ENCODE results near the gene DOCK1.
A peak's percentile ranks its signal among the peaks of the same experiment; 100 is the strongest.

Gene DOCK1

DNA sequence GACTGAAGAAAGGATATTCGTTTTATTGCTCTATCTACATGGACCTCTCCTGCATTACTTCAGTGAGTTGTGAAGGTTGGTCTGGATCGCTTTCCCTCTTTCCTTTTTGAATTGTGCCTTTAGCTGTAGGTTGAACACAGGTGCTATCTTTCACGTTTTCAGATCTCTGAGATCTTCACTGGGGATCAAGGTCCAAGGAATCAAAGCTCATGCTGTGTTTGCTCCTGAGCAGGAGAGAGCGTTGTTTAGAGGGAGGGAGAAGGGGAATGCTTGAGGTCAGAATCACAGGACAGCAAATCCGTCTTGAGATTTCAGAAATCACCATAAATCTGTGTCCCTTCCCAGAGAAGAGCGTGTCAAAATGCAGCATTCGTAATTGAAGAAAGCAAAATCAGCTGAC, 186.1 kb downstream of the DOCK1 start:
- no peak for DNase-seq

DNA sequence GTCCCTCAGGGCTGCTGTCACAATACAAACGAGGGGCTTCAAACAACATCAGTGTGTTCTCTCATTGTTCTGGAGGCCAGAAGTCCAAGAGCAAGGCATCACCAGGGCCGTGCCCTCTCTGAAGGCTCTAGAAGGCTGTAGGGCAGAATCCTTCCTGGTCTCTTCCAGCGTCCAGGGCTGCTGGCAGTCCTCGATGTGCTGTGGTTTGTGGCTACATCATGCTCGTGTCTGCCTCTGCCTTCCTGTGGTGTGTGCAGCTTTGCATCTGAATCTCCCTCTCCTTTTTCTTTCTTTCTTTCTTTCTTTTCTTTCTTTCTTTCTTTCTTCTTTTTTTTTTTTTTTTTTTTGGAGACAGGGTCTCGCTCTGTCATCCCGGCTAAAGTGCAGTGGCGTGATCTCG, 187.7 kb downstream of the DOCK1 start:
- DNase-seq: no peak

- DNase-seq: no peak
Measured at GRCh38 chr10:127094984-127095383, 189.8 kb downstream of the DOCK1 start.

GRCh38 chr10:127100983-127101615, 195.9 kb downstream of the DOCK1 start:
- DNase-seq: no peak

GRCh38 chr10:127102176-127102575, 196.9 kb downstream of the DOCK1 start:
- DNase-seq: no peak

- no peak for DNase-seq
Measured at GRCh38 chr10:127115100-127115499, 209.9 kb downstream of the DOCK1 start.

GRCh38 chr10:127117125-127117524, 211.9 kb downstream of the DOCK1 start:
- DNase-seq: peak in 1 of 2 experiments; percentile 0

GRCh38 chr10:127118034-127118433, 212.8 kb downstream of the DOCK1 start:
- no peak for DNase-seq

DNA sequence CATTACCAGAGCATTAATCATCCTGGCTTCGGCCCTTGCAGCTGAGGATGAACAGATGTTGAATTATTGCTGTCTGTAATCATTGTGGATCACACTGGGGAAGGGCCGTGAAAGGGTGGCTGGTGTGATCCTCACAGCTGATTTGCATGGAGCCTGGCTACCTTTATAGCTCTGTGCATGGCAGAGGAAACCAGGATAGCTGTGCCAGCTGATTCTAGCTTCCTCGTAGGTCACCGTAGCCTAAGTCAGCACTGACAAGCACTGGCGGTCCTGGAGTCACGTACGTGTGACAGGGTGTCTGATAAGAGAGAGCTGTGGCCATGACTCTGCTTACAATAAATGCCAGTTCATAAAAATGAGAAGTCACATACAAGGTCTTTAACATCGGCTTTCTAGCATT, 214.7 kb downstream of the DOCK1 start:
- no peak for DNase-seq

DNA sequence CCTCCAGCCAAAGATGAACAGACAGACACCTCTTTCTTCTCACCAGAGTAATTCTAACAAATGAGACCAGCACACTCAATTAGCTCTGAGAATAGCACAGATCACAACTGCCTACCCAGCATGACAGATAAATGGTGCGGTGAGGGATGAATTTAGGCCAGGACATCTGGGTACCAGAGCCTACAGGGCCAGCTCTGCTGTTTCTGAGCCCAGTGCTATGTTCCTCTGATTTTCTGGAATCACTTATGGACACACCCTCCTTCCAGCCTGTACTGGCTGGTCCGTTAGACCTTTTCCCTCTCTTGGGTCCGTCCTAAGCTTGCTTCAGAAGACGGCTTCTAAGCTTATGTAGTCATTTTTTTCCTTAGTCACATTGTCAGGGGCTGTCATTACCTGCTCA, 217.6 kb downstream of the DOCK1 start:
- DNase-seq: no peak

- no peak for DNase-seq
Measured at GRCh38 chr10:127123626-127124025, 218.4 kb downstream of the DOCK1 start.

DNA sequence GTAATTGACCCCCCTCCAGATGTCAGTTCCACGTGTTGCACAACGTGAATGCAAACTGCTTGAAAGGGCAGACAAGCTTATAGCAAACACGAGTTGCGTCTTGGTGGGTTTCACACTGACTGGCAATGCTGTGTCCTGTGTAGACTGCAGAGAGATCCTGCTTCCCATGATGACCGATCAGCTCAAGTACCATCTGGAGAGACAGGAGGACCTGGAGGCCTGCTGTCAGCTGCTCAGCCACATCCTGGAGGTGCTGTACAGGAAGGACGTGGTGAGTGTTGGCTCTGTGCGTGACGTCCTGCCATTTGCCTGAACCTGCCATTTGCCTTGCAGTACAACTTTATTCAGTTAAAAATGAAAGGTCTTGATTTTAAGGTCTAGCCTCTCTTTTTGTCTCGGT, 220.1 kb downstream of the DOCK1 start:
- no peak for DNase-seq

DNA sequence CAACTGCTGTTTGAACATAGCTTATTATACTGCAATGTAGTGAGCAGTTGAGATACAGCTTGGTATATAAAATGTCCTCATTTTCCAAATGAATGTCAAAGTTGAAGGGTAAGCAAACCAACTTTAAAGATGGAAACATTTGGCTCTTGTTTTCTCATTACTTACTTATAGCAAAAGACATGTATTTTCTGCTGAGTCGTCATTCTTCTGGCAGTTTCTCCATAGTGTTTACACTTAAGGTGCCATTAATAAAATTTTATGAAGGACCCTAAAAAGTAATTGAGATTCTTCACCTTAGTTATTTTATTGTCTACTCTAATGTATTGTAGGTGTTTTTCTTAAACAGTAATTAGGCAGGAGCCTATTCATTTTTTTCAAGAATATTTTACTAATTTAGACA, 222.6 kb downstream of the DOCK1 start:
- no peak for DNase-seq

DNA sequence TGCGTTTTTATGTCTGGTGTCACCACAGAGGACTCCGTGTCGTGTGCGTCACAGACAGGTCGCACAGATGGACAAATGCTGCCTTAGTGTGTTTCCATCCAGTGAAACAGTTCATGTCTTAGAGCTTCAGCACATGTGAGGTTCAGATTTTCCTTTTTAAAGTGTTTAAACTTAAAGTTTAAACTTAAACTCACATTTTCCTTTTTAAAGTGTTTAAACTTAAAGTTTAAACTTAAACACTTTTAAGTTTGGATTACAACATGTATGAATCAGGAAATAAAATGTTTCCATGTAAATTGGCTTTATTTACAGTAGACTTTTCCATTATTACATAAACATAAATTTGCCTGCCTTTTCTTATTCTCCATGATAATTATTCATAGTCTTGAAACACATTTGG, 223.9 kb downstream of the DOCK1 start:
- no peak for DNase-seq

DNA sequence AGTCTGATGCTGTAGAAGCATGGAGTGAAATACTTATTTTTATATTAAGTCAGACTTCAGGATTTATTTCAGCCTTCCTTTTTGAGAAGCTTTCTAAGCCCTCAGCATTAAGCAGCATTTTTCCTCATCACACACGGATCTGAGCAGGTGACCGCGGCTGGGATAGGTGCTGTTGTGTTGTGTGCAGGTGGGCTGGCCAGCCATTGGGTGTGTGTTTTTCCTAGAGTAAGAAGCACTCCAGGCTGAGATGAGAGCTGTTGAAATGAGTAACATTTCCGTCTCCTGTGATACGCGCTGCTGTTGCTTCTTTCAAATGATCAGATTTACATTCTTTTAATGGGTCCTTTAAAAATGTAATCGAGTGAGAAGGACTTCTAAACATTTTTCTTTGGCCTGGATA, 227.2 kb downstream of the DOCK1 start:
- DNase-seq: no peak

- no peak for DNase-seq
Measured at GRCh38 chr10:127133225-127133624, 228.0 kb downstream of the DOCK1 start.

GRCh38 chr10:127133672-127134500, 228.7 kb downstream of the DOCK1 start:
- DNase-seq: no peak

- DNase-seq: no peak
Measured at GRCh38 chr10:127135844-127136577, 230.8 kb downstream of the DOCK1 start.

- DNase-seq: no peak
Measured at GRCh38 chr10:127137391-127137790, 232.2 kb downstream of the DOCK1 start.

GRCh38 chr10:127142136-127142535, 236.9 kb downstream of the DOCK1 start:
- DNase-seq: no peak

DNA sequence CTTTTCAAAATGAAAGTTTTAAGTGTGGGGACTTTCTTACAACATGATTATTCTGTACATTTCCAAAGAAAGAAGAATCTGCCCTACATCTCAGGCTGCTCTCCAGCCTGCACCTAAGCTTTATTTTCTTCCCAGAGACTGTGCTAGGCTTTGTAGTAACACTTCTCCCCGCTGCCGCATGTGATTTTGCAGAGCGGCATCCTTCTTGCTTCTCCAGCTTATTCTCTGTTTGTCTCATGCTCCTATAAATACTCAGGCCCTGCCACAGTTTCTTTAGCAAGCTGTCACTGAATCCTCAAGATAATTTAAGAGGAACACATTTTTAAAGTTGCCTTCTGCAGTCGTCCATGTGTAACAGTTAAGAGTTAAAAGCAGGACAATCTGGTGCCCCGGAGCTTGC, 237.6 kb downstream of the DOCK1 start:
- no peak for DNase-seq

- DNase-seq: no peak
Measured at GRCh38 chr10:127145173-127145572, 239.9 kb downstream of the DOCK1 start.

DNA sequence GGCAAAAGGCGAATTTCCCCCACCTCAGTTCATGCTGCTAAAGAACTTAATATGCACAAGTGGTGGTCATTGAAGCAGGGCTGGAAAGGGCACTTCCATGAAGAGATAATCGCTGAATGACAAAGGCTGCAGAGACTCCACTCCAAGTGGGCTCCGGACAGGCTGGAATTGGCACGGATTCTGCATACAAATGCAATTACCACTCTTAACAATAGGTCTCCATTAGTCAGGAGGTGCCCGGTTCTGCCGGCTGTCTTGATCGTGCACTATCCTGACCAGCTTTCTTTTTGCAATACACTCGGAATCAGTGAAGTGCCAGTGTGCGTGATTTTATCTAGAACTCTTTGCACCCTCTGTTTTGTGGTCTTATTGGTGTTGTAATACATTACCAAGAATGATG, 241.4 kb downstream of the DOCK1 start:
- no peak for DNase-seq

Data from AML-193 (cell line).